DMS 273 (cell line): ENCODE measurements around the gene PRELID2.
"Not testable (repeated sequence)": the region's sequence is repeated elsewhere in the genome, so short reads cannot be mapped to it uniquely, and the experiment has no call there.

Experiments used
- DNase-seq: peaks from one replicate; lab custom pipeline; 2025; ENCODE audit not compliant: unreplicated experiment; lab: John Stamatoyannopoulos, UW

Gene PRELID2

DNA sequence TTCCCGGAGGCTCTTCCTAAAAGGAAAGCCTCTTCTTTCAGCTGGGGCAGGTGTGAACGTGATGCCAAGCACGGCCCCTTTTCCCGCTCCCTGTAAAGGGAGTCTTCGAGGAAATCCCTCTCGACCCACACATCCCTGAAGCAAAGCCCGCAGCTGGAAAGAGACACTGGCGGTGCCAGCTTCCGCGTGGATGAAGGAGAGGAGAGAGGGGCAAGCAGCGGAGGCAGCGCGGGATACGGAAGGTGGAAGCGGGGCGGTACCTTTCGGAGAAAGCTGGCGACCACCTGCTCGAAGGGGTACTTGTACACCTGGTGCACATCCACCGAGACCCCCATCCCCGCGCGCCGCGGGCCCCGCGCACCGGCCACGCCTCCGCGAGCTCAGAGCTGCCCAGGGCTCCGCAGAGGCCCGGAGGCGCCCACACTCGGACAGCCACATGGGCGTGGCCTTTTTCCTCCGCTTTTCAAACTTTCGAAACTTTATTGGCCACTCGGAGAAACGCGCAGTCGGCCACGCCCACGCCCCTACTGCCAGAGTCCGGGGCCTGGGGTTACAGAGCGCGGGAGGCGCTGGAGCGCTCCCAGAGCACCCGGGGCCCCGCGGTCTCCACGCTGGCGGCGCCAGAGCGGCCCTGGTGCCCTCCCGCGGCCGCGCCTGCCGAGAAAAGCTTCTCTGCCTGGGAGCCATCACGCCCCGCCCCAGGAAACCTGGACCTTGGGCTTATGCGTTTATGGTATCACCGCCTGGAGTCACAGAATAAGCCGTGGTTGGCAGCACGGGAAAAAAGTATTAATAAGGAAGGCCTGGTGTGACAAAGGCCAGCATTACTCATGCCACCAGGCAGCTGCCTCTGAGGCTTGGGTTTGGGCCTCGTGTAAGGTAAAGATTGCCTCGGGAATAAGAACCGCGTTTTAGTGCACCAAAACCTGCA is at the start of gene PRELID2:
Gene PRELID2, minus strand, starts transcription at position 426 of the 931 bp plus-strand sequence. Its CDS starts 91 bp downstream, at position 335.
- peak; percentile 96 for DNase-seq

DNA sequence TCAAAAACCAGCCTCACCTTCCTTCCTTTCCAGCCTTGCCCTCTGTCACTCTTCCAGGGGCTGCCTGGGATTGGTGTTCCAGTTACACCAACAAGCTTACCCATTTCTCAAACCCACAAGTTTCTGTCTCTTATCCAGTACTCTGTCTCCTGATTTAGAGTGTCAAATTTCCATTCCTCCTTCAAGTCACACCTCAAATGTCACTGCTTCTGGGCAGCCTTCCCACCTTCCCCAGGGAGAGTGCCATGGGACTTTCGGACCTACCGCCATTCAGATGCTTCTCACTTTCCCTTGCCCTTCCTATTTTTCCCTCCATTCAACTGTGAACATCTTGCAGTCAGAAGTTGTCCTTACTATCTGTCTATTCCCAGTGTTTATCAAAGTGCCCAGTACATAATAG is 39.6 kb upstream of the PRELID2 start:
- no peak for DNase-seq

DNA sequence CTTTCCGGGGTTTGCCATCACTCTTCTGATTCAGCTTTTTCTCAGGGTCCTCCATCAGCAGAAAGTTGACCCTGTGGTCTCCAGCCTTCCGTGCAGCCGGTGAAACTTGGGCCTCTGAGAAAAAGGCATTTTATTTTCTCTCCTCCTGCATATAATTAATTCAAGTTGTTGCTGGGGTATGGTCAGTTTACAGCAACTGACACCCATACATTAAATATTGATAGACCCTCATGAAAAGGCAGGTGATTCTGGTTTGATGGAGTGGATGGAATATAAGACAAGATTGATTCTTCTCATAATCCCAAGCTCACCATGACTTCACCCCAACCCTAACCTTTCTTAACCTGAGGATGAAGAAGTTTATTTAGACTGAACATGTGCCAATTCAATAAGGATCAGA is 37.8 kb upstream of the PRELID2 start, which contains the start of gene GRXCR2:
Gene GRXCR2, minus strand, starts transcription at position 101 of the 400 bp plus-strand sequence. Its CDS starts 46 bp downstream, at position 55.
- DNase-seq: no peak

DNA sequence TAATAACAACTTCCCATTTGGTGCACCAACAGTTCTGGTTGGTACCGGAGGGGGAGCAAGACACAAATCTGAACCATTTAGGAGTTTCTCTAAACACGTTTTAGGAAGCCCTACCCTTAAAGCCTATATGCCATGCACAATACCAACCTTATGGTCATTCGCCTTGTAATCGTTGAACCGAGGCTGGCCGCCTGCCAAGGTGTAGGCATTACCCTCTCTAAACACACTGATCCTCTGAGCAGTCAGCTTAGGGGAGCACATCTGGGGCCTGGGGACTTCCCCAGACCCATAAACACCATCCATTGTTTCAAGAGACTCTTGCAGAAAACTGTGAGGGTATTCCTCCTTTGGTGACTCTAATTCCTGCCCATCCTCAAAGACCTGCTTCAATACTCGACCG is 37.3 kb upstream of the PRELID2 start:
- peak; percentile 61 for DNase-seq

DNA sequence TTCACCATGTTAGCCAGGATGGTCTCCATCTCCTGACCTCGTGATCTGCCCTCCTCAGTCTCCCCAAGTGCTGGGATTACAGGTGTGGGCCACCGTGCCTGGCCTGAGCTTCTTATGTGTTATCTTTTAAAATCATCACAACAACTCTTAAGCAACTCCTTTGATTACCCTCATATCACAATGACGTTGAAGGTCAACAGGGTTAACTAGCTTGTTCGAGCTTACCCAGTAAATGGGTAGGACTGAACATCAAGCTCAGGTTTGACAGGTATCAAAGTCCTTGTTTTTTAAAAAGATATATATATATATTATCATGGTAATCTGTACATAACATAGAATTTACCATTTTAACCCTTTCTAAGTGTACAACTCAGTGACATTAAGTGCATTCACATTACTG is 34.6 kb upstream of the PRELID2 start:
- DNase-seq: no peak

DNA sequence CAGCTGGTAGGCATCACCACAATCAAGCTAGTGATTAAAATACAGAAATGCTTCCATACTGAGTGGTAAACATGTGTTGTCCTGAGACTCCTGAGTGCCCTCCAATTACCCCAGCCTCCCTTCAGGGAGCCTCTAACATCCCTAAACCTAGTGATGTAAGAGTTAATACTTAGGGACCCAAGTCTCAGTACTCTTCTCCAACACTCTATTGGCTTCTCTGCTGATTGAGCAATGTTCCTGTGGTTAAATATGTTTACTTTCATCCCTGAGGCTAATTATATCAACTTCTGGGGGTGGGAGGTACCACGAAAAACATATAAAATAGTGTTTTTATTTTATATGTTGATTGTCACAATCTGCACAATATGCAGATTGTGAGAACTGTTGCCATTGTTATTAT is 32.7 kb upstream of the PRELID2 start:
- no peak for DNase-seq

DNA sequence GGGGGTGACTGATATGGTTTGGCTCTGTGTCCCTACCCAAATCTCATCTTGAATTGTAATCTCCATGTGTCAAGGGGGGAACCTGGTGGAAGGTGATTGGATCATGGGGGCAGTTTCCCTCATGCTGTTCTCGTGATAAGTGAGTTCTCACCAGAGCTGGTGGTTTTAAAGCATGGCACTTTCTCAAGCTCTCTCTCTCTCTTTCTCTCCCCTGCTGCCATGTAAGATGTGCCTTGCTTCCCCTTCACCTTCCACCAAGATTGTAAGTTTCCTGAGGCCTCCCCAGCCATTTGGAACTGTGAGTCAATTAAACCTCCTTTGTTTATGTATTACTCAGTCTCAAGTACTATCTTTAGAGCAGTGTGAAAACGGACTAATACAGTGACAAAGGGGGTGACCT is 29.3 kb upstream of the PRELID2 start:
- DNase-seq: not testable (repeated sequence)

DNA sequence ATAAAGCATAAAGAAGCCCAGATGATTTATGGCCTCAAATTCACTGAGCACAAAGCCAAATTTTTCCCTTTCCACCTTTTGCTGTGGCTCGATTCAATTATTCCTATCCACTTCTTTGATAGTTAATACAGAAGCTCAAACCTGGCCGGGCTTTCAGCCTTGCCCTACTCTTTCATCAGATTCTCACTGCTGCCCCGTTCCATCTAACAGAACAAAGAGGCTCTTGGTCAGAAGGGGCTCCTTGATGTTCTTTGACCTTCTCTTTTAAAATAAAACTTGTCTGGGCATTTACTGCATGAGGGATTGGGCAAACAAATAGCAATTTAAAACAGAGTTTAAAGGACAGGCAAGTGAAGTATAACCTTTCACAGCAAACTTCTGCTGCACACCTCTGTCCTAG is 27.9 kb upstream of the PRELID2 start:
- no peak for DNase-seq

DNA sequence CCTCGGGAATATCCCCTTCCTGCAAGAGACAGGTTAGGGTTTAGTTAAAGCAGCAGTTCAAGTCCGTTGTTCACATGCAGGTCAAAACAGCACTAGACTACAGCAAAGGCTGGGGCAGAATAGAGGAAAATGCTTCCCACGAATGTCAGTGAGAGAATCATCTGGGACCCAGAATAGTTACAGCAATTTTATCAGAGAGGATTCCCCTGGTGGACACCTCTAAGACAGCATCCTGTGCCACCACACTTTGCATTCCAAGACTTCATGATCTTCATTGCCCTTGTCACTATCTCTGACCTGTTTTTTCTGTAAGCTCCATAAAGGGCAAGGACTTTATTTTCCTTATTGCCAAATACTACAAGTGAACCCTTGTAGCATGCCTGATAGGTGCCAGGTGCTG is 24.8 kb upstream of the PRELID2 start:
- peak; percentile 12 for DNase-seq

DNA sequence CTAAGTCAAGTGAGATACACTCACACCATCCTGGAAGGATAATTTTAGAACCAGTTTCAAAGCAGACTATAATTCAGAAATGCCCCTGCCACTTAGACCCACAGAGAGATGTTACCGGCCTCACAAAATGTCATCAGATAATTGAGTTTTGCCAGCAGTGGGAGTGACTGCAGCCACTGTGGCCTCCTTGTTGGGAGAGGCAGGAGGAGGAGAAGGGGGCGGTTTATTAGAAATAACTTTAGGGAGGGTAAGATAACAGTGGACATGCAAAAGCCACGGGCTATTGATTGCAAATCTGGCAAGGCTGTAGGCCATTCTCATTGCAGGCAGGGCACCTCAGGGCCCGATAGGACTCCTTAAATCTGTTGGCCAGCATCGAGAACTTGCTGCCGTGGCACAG is 24.3 kb upstream of the PRELID2 start:
- no peak for DNase-seq

DNA sequence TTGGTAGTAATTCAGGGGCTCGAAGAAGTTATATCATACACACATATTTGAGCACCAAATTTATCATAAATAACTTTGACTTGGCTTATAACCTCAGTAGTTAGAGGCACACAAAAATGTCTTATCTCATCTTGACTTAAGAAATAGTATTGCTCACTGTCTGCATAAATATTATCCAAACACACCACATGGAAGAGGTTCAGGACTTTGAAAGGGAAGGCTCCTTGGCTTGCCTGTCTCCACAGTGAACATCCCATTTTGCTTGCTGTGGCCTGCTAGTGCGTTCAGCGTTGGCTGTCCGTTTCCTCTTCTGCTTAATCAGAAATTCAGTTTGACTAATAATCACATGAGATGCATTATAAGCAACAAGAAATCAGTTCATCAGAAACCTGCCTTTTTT is 23.8 kb upstream of the PRELID2 start:
- no peak for DNase-seq

DNA sequence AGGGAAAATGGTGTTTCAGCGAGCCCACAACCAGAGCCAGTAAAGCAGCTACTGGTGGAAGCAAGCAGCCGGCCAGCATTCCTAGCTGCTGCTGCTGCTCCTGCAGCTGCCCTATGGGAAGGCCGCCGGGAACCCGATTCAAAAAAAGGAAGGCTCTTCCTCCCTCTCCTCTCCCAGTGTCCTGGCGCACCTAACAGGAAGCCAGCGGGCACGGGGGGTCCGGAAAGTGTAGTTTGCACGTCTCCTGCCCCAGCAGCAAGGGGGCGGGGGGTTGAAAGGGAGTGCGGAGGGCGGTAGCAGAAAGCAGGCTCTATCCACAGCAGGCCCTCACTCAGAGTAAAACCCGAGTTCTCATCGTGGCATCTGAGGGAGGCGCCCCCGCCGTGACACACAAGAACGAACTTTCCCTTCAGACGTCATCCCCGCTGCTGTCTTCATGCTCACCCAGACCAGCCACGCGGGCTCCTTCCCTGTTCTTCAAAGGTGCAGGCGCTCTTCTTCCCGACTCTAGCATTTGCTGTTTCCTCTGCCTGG is 21.2 kb upstream of the PRELID2 start:
- no peak for DNase-seq

DNA sequence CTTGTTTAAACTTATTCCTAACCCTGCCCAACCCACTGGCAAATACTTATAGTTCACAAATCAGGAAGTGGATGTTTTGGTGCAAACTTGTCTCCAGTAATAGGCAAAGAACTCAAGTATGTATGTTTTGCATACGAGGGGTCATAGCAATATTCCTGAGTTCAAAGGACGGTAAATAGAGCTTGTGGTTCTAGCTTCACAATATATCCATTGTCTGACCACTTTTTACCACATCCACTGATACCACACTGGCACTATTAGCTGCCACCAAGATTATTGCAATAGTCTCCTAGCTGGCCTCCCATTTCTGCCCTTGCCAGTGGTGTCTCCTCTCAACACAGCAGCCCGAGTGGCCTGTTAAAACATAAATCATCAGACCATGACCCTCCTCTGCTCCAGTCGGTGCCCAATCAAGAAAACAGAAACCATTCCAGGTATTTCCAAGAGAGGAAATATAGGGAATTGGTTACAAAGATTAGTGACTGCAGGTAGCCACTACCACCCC is 20.7 kb upstream of the PRELID2 start:
- DNase-seq: no peak

DNA sequence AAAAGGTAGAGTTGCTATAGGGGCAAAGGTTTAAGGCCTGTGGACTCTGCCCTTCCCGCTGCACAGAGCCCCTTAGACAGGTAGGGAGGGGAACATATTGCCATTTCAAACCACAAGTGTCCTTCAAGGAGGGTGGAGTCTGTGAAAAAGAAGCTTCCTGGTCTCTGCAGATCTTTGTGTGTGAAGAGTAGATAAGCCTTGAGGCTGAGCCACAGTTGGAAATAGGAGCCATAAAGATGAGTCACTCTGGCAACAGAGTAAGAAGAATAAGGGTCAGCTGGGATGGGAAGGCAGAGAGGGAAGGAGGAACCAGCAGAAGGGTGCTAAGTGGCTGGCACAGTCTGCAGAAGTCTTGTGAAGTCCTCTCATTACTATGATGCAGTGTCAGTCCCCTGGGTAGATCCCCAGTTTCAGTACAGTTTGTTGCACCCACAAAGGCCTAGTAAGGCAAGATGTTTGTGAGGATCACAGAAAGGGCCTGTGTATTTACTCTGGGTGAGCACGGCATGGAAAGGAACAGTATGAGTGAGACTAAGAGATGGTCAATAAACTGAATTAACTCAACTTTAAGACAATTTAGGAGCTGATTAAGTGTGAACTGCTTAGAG is 19.6 kb upstream of the PRELID2 start:
- DNase-seq: no peak

DNA sequence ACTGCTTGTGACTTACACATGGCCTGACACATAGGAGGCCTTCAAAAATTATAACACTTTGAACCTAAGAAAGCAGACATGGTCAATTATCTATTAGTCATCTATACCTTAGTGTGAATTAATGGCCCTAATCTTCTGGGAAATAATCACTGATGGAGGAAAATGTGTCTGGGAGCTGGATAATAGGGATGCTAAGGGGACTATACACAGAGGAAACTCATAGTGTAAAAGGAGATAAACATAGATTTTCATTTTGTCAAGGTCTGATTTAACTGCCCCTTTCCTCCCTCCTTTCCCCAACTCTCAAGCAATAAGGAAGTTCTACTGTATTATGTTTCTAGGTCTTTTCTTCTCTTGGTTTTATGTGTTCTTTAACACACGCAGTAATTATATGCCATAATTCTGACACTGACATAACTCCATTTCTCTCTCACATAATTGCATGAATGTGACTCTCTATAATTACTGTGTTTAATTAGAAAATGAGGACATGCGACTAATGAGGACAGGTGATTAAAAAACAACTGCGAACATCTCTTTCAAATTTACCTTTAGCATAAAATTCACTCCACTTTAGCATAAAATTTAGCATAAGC is 18.7 kb upstream of the PRELID2 start:
- no peak for DNase-seq

DNA sequence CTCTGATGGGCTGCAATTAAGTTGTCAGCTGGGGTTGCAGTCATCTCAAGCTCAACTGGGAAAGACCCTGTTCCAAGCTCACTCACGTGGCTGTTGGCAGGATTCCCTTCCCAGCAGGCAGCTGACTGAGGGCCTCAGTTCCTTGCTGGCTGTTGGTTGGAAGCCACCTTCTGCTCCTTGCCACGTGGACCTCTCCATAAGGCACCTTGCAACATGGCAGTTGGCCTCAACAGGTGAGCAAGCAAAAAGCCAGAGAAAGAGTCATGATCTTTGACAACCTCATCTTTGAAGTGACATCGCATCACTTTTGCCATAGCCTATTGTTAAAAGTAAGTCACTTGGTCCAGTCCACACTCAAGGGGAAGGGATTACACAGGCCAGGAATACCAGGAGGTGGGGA is 17.8 kb upstream of the PRELID2 start:
- no peak for DNase-seq

DNA sequence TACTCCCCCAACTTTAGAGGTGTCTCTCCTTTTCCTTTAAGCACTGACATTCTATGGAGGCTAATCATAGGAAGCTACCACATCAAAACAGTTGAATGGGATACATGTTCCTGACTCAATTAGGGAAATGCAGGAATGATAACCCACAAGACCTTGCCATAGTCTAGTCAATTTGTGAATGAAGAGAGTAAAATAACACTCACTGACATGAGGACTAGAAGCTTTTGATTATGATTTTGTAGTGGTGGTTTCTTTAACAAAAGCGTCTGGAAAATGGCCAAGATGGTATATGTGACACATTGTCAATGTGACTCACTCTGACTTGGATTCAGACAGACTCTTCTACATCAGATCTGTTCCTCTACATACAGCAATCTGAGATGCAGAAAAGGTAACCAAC is 13.7 kb upstream of the PRELID2 start:
- DNase-seq: no peak

DNA sequence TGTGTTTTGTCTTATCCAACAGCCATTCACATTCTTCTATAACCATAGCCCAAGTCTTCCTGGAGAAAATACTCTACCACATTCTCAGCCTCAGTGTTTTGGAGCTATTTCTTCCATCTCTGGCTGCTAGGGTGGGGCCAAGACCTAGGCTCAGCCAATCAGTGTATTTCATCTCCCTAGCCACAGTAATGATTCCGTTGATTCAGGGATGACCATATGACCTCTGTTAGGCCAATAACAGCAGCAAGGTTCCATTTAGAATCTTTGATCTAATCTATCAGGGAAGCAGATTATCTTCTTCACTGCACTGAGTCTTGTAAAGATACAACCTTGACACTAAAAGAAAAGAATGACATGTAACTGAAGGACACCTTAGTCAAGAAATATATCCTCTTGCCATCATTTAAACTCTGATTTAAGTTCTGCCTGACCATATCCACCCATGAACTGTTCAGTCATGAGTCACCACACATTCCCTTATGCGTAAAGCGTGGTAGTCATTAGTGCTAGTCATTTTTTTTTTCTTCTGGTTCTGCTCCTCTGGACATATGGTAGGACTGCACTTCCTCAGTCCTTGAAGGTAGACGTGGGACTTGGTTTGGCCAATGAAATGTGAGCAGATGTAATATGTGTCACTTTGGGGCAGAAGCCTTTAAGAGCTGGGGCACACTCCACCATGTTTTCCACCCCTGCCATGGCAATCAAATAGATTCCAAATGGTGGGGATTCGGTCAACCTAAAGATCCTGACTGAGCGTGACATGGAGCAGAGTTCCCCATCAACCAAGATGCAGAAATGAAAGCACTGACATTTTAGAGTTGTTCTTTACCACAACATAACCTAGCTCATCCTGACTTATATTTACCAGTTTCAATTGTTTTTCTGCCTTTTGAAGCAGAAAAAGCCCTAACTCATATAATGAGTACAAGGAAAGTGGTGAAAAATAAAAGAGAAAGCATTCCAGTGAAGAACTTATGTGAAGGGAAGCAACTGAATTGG is 12.7 kb upstream of the PRELID2 start:
- DNase-seq: no peak

DNA sequence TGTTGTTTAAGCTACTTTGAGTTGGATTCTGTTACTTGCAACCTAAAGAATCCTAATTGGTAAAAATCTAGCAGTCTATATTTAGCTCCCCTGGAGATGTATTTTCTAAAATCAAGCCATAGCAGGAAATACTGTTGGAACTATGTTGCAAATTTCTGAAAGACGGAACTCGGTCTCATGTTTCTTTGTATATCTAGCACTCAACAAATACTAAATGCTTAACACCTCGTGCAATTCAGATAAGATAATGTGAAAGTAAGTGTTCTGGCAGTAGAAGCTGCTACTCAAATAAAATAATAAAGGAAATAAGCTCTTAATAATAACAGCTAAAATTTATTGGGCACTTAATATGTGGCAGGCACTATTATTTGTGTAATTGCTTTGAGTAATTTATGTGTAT is 10.9 kb upstream of the PRELID2 start:
- DNase-seq: no peak

DNA sequence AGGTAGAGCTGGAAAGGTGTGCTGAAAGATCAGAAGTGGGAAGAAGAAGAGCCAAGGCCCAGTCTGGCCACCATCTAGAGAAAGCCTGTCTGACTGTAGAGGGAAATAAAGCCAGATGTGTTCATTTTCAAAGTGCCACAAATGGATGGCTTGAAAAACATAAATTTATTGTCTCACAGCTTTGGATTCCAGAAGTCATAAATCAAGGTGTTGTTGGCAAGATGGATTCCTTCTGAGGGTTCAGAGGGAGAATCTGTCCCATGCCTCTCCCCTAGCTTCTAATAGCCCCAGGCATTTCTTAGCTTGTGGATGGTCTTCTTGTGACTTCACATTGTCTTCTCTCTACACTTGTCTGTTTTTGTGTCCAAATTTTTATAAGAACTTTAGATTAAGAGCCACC is 6.2 kb upstream of the PRELID2 start:
- no peak for DNase-seq
